ENCODE data around the gene NRXN3.

Gene NRXN3

DNA sequence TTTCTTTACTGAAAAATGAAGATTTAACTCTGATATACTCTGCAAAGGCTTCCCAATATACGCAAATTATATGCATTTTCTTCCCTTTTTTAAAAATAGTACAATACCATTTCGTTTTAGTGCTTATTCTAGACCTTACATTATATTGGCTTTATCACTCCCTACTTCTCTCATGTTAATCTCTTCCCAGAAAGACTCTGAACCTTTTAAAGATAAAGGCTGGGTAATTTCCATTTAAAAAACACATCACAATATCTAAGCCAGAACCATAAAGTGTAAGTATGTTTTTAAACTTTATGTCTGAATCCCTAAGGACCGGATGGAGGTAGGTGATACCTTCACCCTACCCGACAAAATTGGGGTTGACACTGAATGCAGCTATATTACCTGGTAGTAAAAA is 1720.4 kb downstream of the NRXN3 start:
- Mint-ChIP-seq H3K36me3 (ENCODE audit: low read depth) (no peaks in the 10 kb centered on the region), H3K27me3 (ENCODE audit: low read depth) (no peaks in the 10 kb centered on the region), H3K4me1 (no peaks in the 10 kb centered on the region), H3K4me3 (no peak overlapping the region), H3K9me3 (no peaks in the 10 kb centered on the region), H3K27ac (no peak overlapping the region)
- TF ChIP-seq, protein P1, sequence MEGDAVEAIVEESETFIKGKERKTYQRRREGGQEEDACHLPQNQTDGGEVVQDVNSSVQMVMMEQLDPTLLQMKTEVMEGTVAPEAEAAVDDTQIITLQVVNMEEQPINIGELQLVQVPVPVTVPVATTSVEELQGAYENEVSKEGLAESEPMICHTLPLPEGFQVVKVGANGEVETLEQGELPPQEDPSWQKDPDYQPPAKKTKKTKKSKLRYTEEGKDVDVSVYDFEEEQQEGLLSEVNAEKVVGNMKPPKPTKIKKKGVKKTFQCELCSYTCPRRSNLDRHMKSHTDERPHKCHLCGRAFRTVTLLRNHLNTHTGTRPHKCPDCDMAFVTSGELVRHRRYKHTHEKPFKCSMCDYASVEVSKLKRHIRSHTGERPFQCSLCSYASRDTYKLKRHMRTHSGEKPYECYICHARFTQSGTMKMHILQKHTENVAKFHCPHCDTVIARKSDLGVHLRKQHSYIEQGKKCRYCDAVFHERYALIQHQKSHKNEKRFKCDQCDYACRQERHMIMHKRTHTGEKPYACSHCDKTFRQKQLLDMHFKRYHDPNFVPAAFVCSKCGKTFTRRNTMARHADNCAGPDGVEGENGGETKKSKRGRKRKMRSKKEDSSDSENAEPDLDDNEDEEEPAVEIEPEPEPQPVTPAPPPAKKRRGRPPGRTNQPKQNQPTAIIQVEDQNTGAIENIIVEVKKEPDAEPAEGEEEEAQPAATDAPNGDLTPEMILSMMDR (IDR thresholded peaks at IDR 0.05; ENCODE audit: unreplicated experiment in 3 of 3) = no peak

DNA sequence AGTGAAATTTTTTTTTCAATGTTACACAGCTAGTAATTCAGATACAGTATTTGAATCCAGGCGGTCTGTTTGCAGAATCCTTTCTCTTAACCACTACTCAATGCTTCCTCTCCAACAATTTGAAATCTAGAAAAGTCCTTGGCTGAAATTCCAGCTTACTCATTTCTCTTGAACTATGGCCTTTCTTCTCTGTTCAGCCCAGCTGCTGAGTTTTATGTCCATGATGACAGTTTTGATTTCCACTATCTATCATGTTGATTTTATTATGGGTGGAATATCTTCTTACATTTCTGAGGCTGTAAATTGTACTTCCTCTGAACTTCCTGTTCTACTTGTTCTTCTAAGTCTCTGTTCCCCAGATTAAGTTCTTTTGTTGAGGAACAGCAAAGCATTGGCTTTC is 1725.8 kb downstream of the NRXN3 start:
- peak overlapping the region in 2 of 3 experiments; percentile 11 to 56 for H3K27ac Mint-ChIP-seq
- H3K27me3 Mint-ChIP-seq (ENCODE audit: low read depth) = no peaks in the 10 kb centered on the region
- H3K4me3 Mint-ChIP-seq = no peak overlapping the region
- H3K9me3 Mint-ChIP-seq = no peaks in the 10 kb centered on the region
- H3K4me1 Mint-ChIP-seq = peaks cover 12% of the 10 kb centered on the region
- TF ChIP-seq, protein P1 (IDR thresholded peaks at IDR 0.05; ENCODE audit: unreplicated experiment in 3 of 3) = no peak
- no peaks in the 10 kb centered on the region for H3K36me3 Mint-ChIP-seq (ENCODE audit: low read depth)

DNA sequence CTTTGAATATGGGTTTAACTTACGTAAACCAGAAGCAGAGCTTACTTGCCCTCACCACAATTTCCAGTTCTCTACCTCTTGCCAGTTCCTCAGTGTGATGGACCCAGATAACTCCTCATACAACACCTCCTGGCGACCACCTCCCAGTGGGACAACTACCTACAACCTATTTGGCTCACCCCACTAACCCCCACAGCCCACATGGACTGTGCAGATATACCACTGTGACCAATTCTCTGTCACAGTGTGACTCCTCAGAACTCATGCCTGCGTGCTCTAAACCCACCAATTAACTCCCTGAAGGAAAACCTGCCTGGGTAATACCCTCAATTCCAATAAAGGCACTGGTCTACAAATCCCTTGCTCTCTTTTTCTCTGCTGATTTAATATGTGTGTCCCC is 1729.4 kb downstream of the NRXN3 start:
- Mint-ChIP-seq H3K27ac (no peak overlapping the region), H3K27me3 (ENCODE audit: low read depth) (no peaks in the 10 kb centered on the region), H3K9me3 (no peaks in the 10 kb centered on the region), H3K36me3 (ENCODE audit: low read depth) (no peaks in the 10 kb centered on the region), H3K4me1 (peaks cover 12% of the 10 kb centered on the region), H3K4me3 (no peak overlapping the region)
- TF ChIP-seq, protein P1 (IDR thresholded peaks at IDR 0.05; ENCODE audit: unreplicated experiment in 3 of 3) = no peak

DNA sequence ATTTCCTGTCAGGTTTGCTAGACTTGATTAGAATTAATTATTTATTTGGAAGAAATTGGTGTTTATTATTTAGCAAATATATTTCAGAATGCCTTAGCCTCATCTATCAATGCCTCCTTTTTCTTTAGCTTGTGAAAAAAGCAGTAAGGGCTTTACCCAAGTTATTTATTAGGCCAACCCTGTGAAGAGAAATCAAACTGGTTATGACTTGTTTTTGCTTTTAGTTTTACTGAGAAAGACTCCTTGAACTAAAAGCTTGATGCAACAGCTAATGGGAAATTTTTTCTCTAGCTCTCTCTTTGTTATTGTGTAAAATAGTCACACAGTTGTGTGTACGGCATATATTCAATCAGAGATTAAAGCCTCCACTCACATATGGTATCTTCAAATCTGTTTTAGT is 1734.3 kb downstream of the NRXN3 start:
- Mint-ChIP-seq H3K4me1 (no peaks in the 10 kb centered on the region), H3K27ac (peak overlapping the region in 1 of 3 experiments; percentile 23), H3K4me3 (no peak overlapping the region), H3K36me3 (ENCODE audit: low read depth) (no peaks in the 10 kb centered on the region), H3K9me3 (no peaks in the 10 kb centered on the region), H3K27me3 (ENCODE audit: low read depth) (no peaks in the 10 kb centered on the region)
- TF ChIP-seq, protein P1 (IDR thresholded peaks at IDR 0.05; ENCODE audit: unreplicated experiment in 3 of 3) = no peak

DNA sequence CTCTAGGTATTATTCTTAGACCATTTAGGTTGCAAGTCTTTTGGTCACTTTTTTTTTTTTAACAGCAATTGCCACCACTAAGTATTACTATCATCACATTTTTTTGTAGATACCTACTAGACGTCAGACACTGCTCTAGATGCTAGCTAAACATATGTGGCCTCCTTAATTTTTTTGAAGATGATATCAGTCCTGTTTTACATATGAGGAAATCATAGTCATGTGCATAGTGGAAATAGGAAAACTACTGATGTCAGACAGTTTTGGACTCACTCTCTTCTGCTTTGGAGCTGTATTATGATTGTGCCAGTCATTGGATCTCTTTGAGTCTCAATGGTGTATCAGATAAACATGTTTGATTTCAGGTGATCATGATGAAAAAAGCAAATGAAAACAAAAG is 1736.8 kb downstream of the NRXN3 start:
- Mint-ChIP-seq H3K36me3 (ENCODE audit: low read depth) (no peaks in the 10 kb centered on the region), H3K9me3 (no peaks in the 10 kb centered on the region), H3K4me3 (no peak overlapping the region), H3K4me1 (no peaks in the 10 kb centered on the region), H3K27me3 (ENCODE audit: low read depth) (no peaks in the 10 kb centered on the region), H3K27ac (no peak overlapping the region)
- TF ChIP-seq, protein P1 (IDR thresholded peaks at IDR 0.05; ENCODE audit: unreplicated experiment in 3 of 3) = no peak

DNA sequence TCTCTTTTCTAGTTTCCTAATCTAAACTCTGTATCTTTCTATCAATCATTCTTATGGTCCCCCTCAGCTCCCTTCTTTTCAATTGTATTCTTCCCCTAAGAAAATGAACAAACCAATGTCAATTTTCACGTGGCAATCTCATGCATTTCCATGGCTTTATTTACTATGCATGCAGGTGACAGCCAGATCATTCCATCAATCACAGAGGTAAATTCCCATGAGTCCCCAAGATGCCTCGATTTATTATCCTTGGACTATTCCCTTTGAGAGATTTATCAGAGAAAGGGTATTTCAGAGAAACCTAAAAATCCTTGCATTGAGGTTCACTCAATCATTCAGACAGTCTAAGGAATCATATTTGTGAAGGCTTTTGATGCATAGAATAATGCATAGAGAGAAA is 1739.9 kb downstream of the NRXN3 start:
- Mint-ChIP-seq H3K4me1 (no peaks in the 10 kb centered on the region), H3K36me3 (ENCODE audit: low read depth) (no peaks in the 10 kb centered on the region), H3K4me3 (no peak overlapping the region), H3K27ac (no peak overlapping the region), H3K27me3 (ENCODE audit: low read depth) (no peaks in the 10 kb centered on the region), H3K9me3 (no peaks in the 10 kb centered on the region)
- TF ChIP-seq, protein P1 (IDR thresholded peaks at IDR 0.05; ENCODE audit: unreplicated experiment in 3 of 3) = no peak
